GM12874 (cell line): Measurements from ENCODE around the gene MYL9.

Experiments used
- TF ChIP-seq, protein P1 (sequence below): IDR thresholded peaks from 2 replicates; pipeline ENCODE4 v1.5.1; 2011; ENCODE audit warnings: low read depth, mild to moderate bottlenecking, control low read depth, low read length, moderate library complexity; ENCODE audit not compliant: insufficient read depth

MYL9 gene

DNA sequence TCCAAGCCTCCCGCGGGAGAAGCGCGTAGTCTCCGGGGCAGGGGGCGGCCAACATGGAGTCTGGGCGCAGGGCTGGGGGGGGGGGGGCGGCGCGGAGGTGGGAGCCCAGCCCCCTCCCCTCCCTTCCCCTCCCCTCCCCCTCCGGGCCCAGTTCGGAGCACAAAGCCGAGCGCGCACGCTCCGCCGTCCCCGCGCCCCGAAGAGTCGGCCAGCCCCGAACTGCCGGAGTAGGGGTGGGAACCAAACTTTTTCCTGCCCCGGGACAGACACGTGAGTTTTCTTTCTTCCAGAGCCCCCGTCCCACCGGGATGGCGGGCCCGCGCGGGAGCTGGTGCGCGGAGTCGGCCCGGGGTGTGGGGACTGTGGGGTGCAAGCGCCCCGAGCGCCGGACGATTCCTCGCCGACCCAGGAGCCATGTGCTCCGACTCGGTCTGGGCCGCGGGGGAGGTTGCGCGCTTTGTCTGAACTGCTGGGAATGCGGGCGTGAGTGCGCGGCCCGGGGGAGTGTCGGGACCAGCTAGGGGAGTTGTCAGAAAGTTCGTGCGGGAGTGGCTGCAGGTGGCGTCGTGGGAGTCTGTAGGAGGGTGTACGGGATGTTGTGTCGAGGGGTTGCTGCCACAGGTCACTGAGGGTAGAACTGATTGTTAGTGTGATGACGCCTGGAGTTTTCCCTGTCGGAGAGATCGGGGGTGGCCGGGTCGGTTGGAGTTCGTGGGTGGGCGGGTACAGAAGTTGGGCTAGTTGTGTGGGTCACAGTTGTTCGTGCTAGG lies 33.2 kb downstream of the MYL9 start:
- TF ChIP-seq, protein P1, sequence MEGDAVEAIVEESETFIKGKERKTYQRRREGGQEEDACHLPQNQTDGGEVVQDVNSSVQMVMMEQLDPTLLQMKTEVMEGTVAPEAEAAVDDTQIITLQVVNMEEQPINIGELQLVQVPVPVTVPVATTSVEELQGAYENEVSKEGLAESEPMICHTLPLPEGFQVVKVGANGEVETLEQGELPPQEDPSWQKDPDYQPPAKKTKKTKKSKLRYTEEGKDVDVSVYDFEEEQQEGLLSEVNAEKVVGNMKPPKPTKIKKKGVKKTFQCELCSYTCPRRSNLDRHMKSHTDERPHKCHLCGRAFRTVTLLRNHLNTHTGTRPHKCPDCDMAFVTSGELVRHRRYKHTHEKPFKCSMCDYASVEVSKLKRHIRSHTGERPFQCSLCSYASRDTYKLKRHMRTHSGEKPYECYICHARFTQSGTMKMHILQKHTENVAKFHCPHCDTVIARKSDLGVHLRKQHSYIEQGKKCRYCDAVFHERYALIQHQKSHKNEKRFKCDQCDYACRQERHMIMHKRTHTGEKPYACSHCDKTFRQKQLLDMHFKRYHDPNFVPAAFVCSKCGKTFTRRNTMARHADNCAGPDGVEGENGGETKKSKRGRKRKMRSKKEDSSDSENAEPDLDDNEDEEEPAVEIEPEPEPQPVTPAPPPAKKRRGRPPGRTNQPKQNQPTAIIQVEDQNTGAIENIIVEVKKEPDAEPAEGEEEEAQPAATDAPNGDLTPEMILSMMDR, result no peak

DNA sequence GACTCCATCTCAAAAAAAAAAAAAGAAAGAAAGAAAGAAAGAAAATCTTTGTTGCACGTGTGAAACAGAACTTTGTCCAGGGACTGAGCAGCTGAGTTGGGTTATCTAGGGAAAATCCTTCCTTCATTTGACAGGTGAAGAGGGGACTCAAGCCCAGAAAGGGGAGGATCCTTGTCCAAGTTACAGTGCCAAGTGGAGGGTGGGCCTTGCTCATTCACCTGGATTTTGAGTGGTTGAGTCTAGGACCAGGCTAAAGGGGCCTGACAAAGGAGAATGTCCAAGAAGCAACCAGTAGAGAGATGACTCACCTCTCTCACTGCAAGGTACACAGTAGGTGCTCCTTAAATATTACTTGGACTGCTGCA lies 34.7 kb downstream of the MYL9 start:
- TF ChIP-seq, protein P1, result no peak

DNA sequence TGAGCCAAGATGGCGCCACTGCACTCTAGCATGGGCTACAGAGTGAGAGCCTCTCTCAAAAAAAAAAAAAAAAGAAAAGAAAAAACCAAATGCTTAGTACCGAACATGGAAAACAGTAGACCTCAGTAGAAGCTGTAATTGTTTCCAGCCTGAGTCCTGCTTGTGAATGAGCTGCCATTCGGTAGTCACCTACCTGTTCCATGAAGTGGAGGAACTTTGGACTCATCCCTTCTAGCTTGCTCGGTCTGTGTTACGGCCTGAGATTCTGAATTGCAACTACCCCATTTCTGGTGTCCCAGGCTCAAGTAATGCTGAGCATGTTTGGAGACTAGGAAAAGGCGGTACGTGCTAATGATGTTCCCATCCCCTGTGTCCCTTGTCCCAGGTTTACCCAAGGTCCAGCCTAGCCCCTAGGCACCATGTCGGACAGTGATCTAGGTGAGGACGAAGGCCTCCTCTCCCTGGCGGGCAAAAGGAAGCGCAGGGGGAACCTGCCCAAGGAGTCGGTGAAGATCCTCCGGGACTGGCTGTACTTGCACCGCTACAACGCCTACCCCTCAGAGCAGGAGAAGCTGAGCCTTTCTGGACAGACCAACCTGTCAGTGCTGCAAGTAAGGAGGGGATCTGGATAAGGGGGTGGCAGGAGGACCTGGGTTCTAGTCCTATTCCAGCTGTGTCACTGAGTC lies 37.2 kb downstream of the MYL9 start:
- TF ChIP-seq, protein P1, result no peak

DNA sequence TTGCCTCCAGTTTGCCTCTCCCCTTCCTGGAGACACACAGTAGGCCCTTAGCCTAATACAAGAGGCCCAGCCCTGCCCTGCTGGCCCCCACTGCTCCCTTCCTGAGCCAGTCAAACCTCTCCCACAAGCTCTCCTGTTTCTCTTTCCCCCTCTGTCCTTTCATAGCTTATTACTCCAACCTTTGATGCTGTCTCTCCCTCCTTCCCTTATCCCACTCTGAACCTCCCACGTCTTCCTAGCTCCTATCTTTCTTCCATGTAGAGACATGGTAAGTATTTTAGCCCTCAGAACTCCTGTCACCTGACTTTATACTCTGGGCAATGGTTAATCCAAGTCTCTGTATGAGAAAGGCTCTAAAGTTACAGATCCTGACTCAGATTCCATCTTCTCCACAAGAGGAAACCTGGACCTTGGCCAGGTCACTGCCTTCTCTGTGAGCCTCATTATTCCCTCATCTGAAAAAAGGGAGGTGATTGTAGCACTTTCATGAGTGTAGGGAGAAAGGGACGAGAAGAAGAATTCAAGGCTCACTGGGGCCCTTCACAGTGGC lies 38.8 kb downstream of the MYL9 start:
- TF ChIP-seq, protein P1, result no peak

DNA sequence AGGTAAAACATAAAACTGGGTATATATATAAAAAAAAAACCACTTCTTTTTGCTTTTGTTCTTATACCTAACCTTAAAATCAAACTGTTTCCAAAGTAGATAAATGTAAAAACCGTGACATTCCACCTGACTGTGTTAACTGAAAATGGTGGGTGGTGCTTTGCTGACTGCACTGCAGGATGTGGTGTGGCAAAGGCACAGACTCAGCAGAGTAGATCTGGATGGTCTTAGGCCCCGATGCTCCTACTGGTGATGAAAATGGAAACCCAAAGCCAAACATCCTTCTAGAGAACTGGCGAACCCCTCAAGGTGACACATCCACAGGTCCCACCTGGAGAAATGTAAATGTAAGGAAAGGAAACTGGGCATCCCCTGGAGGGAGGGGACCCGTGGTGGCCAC lies 41.0 kb downstream of the MYL9 start:
- TF ChIP-seq, protein P1, result no peak

DNA sequence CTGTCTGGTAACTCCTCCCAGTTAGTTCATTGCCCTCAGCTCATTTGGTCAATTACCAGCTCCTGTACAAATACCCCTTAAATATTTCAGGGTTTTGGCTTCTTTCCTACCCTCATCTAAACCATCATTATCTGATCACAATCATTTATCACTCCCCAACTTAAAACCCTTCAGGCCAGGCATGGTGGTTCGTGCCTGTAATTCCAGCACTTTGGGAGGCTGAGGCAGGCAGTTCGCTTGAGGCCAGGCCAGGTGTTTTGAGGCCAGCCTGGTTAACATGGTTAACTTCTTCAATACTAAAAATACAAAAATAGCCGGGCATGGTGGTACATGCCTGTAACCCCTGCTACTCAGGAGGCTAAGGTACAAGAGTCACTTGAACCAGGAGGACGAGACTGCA lies 41.5 kb downstream of the MYL9 start:
- TF ChIP-seq, protein P1, result no peak

DNA sequence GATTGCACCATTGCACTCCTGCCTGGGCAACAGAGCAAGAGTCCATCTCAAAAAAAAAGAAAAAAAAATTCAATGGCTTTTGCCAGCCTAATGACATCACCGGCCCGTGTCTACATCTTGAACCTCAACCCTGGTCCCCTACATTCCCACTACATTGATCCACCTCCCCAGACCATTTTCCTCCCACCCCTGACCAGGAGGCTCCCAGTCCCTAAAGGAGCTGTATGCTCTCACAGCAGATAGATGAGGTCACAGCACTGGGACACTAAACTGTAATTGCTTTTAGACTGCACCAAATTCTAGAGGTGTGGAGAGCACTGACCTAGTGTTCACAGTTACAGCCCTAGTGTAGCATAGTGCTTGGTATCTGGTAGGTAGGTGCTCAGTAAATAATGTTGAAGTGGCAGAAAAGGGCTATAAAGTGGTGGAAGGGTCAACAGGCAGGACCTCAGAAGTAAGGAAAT lies 42.7 kb downstream of the MYL9 start:
- TF ChIP-seq, protein P1, result no peak
